HG03175 (cell line): Measurements from ENCODE around the gene THBS2.
"Not testable (repeated sequence)": the region's sequence is repeated elsewhere in the genome, so short reads cannot be mapped to it uniquely, and the experiment has no call there.

Source experiments
- ATAC-seq: cut with Tn5 transposase; IDR thresholded peaks from one replicate; pipeline ENCODE4 v1.9.1; 2021; ENCODE audit warnings: mild to moderate bottlenecking, moderate library complexity; ENCODE audit not compliant: unreplicated experiment

Gene THBS2

DNA sequence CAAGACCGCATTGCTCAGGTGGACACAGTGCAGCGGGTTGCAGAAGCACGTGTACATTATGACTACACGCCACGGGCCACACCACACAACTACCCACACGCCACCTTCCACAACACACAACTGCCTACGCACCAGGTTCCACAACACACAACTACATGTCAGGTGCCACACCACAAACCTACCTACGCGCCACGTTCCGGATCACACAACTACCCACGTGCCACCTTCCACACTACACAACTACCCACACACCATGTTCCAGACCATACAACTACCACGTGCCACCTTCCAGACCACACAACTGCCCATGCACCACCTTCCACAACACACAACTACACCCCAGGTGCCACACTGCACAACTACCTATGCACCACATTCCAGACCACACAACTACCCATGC lies 20.5 kb downstream of the THBS2 start:
- ATAC-seq, result no peak

DNA sequence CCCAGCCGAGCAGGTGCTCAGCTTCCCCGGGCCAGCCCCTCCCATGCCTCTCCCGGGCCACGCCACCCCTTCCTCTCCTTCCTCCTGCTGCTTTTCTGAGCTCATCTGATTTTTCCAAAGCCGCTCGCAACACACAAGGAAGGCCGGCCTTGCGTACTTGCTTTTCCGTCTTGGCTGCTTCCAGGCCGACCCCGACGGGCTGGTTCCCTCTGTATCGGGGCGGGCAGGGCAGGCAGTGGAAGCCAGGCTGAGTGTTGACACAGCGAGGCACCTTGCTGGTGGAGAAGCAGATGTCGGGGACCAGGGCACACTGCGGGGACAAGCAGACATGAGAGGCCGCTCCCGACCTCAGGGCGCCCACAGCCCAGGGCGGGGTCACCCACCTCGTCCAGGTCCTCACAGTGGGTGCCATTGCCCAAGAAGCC lies 21.1 kb downstream of the THBS2 start:
- no peak for ATAC-seq

DNA sequence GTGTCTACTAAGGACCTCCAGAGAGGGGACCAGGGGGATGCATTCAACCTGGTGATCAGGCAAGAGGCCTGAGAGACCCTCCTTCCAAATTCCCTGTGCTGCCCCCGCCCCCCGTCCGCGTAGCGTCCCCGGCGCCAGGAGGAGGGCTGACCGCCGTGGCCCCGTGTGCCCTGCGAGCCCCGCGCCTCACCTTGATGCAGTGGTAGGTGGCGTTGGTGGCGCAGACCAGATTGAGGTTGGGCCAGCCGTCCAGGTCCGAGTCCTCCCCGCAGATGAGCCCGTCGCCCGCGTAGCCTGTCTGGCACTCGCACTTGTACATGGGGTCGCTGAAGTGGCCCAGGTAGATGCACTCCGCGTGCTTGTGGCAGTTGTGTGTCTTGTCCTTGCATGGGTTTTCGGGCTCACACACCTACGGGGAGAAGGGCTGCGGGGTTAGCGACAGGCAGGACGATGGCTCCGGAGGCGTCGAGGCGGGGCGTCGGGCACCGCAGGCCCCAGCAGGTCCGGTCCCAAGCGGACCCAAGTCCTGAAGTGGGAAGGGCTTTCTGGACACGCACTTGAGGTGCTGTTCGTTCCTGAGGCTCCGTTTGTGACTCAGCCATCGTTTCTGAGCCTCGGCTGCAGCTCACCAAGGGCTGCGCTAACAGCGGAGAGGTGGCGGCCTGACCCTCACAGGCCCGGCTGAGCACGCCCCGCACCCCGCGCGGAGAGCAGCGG lies 21.7 kb downstream of the THBS2 start:
- no peak for ATAC-seq

DNA sequence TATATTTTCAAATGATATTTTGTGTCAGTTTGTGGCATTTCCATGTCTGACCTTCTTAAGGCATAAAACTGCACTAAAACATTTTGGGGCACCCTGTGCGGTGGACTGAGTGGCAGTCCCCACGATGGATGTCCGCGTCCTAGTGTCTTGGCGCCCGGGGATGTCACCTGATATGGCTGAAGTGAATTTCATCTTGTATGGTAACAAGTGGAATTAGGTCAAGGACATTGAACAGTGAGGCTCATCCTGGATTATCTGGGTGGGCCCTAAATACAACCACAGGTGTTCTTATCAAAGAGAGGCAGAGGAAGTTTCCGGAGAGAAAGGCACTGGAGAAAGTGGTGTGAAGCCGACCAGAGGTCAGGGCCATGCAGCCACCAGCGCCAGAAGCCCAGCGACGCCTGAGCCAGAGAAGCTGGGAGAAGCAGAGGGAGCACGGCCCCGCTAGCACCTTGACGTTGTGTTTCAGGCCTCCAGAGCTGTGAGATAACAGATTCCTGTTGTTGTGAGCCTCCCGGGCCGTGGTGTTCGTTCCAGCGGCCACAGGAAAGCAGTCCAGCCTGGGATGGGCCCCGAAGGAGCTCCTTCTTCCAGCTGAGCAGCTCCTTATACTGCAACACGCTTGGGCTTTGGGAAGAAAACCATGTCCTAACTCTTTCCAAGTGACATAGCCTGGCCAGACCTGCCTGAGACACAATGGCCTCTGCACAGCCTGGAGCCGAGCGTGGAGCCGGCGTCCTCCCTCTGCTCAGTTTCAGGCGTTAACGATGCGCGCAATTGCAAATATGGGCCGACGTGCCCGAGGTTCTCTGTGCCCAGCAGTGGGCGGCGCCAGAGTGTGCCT lies 22.5 kb downstream of the THBS2 start:
- ATAC-seq, result no peak

DNA sequence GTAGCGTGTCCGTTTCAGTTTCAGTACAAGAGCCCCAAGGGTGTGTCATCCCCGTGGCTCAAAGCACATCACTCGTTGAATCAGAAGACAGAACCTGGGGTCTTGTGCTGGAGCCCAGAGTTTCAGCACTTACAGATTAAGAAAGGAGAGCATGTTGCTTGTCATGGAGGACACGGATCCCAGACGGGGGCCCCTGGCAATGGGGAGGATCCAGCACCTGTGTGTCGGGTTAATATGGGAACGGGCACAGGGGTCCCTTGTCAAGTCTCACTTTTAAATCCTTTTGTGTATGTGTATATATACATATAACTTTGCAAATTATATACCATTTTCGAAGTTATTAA lies 23.4 kb downstream of the THBS2 start:
- no peak for ATAC-seq

DNA sequence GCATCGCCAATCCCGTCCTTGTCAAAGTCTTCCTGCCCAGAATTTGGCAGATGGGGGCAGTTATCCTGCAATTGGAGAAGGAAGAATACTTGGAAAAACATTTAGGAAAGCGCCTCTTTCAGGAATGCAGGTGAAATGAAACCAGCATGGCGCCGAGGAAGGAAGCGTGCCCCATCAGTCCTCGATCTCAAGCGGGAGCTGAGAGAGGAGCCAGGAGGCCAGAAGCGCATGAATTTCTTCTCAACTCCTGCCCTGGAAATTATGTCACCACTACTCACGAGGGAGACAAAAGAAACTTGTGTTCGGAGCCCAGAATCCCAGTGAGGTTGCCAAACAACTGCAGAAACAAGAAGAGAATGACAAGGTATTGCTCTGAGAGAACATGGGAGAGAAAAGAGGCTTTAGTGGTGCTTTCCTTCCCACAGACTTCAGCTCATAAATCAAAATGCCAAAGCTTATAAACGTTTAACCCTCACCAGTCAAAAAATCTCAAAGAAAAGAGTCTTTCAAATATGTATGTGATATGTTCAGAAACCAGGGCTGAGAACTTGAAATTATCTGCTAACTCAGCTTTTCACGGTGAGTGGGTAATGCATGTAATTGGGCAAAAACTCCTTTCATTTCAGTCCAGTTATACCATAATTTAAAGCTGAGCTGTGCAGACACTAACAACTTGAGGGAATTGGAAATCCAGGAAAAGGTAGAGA lies 23.9 kb downstream of the THBS2 start:
- no peak for ATAC-seq

DNA sequence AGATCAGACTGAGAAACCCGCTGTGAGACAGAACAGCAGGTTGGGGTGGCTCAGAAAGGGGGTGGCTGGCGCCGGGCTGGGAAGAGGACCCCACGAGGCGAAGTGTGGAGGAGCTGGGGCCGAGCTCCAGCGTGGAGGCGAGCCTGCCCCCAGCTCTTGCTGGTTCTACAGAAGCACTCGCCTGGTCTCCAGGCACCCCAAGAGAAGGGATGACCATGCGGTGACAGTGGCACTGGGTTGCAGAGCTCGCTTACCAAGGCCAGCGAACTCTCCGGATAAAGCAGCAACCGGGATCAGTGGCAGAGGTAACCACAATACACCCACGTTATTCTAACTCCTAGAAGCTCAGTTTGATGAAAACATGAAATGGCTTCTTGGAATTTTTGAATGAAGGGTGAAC lies 26.5 kb downstream of the THBS2 start:
- no peak for ATAC-seq

DNA sequence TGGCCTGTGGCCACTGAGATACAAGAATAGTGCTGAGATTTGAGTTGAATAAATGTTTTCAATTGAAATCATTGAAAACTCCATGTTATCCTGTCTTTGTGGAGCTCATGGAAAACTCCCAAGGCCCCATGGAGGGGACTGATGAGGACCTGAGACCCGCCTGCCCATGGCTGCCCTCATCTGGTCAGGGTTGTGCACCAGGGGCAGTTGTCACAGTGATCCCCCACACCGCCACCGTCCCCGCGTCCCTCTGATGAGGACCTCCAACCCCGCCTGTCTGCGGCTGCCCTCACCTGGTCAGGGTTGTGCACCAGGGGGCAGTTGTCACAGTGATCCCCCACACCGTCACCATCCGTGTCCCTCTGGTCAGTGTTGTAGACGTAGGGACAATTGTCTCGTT lies 27.8 kb downstream of the THBS2 start:
- ATAC-seq, result no peak

DNA sequence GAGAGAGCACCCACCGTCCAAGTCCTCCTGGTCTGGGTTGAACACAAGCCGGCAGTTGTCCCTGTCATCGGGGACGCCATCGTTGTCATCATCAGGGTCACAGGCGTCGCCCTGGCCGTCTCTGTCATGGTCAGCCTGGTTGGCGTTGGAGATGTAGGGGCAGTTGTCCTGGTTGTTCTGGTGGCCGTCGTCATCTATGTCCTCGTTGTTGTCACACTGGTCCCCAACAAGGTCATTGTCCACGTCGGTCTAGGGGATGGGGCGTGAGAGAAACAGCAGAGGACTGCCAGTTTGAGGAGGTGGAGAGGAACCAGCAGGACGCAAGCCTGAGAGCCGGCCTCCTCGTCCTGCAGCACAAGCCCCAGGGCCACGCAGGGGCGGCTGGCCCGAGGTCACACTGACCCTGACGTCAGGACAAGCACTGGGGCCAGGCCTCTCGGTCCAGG lies 28.5 kb downstream of the THBS2 start:
- ATAC-seq, result no peak

DNA sequence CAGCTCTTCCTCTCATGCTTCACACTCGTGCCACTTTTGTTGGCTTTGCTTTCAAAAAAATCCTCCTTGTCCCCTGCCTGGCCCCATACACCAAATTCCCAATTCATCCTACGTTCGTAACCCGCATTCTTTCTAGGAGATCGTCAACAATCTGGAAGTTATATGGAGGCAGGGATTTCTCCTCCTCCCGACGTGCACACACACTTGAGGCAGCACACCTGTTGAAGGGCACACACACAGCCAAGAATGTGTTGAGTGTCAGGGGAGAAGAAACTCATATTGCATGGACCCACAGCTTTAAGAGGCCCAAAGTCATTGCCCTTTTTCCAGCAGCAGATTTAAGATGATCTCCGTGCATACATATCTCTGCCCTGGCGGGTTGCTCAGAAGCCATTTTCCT lies 28.9 kb downstream of the THBS2 start:
- ATAC-seq, result no peak

DNA sequence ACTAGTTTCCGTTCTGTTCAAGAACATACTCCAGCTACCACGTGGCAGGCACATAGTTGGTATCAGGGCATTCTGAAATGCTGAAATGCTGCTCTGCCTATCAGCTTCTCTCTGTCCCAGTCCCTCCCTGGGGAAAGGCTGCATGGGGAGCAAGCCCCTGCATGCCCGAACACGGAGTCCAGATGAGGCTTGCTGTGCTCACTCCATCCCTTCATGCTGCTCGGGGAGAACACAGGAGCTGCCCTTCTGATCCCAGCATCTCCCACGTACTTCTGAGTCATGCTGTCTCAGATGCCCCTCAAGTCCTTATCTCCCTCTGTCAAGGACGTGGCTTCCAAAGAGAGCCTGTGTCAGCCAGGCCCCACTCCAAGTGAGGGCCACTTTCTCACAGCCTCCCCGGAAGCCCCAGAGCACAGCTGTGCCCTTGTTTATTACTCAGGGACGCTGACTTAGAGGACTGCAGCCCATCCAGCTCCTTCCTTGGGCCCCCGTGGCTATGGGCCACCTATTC lies 29.4 kb downstream of the THBS2 start:
- no peak for ATAC-seq

DNA sequence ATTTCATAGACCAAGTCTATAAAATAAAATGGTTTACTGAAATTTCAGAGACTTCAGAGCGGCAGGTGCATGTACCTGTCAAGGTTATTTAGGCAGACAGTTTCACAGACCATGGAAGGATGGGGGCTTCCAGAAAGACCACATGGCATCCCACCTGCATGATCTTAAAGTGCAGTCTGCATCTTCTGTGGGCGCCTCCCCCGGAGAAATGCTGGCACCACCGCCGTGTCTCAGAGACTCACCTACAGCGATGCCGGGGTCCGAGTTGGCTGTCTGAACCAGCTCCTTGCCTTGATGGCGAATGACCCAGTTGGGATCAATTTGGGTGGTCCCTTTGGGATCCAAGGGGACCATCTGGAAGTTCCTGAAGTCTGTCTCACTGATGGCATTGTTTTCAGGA lies 30.6 kb downstream of the THBS2 start:
- no peak for ATAC-seq

DNA sequence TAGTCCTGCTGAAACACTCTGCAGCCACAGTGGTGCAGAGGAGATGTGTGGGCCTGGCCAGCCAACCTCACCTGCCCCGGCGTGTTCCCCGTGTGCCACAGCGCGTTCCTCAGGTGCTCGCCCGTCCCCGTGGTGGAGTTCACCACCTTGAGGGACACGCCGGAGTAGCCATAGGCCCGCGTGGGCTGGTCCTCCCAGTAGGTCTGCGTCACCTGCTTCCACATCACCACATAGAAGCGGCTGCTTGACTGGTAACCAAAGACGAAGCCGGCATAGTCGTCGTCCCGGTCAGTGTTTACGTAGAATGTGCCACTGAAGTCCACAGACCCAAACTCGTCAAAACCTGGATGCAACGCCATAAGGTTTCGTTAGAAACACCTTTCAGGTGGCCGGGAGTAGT lies 31.5 kb downstream of the THBS2 start:
- ATAC-seq, result no peak

DNA sequence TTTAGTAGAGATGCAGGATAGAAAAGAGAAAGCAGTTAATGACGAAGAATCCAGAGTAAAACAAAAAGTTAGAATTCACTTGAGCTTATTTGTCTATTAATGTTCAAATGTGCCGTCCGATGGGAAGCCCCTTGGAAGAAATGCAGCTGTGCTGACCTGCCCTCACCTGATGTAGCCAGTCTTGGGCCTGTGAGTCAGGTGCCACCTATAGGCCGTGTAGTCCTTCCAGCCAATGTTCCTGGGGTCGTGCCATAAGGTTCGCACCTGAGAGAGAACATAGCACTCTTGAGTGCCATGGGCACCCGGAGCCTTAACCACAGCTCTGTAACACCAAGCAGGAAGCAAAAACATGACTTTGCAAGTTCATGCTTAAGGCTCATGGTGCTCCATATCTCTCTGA lies 32.4 kb downstream of the THBS2 start:
- no peak for ATAC-seq

DNA sequence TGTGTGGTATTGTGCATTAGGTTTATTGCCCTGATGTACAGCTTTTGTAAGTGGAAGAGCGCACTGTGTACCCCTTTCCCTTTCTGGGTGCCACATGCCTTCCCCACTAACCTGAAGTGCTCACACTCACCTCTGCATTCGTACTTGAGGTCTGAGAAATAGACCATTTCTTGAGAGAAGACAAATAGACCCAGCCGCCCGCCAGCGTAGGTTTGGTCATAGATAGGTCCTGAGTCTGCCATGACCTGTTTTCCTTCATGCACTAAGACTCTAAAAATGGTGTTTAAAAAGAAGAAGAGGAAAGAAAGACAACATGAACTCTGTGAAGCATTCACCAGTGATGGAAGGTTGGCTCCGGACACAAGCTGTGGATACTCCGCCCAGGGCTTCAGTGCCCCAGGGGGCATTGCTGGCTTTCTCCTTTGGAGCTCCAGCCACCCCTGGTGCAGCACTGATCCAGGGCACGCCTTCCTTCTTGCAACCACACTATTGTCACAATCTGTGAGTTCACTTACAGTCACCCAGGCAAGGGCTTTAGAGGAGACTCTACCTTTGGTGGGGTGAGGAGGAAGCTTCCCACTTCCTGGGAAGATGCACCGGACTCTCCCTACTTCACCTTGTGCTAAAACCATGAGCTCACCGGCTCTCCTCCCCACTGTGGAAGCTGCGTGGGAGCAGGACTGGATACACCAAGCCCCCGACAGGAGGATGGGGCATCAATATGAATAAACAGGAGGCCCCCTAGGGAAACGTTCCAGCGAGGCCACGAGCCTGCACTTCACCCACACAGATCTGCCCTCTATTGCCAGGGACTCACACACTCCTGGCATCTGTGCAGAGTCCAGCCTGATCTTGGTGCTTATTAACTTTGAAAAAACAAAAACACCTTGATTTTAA lies 33.3 kb downstream of the THBS2 start:
- ATAC-seq, result no peak

DNA sequence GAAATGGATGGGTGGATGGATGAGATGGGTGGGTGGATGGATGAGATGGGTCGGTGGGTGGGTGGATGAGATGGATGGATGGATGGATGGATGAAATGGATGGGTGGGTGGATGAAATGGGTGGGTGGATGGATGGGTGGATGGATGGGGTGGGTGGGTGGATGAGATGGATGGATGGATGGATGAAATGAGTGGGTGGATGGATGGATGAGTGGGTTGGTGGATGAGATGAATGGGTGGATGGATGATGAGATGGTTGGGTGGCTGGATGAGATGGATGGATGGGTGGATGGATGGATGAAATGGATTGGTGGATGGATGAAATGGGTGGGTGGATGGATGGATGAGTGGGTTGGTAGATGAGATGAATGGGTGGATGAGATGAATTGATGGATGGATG lies 35.7 kb downstream of the THBS2 start:
- ATAC-seq, result no peak

DNA sequence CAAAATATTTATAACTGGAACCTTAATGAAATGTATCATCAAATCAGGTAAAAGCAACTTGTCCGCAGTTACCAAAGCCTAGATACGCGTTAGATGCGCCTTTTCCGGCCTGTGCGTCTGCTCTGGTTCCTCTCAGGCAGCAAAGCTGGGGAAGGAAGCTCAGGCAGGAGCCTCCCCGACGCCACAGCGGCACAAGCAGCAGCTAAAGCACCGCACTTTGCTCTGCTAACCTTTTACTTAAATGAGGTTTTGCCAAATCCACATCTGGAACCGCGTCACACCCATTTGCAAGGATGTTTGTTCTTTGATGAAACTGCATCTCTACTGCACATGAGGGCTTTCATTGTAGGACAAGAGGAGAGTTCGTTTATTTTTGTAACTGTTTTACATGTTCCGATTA lies 36.8 kb downstream of the THBS2 start:
- ATAC-seq, result no peak

DNA sequence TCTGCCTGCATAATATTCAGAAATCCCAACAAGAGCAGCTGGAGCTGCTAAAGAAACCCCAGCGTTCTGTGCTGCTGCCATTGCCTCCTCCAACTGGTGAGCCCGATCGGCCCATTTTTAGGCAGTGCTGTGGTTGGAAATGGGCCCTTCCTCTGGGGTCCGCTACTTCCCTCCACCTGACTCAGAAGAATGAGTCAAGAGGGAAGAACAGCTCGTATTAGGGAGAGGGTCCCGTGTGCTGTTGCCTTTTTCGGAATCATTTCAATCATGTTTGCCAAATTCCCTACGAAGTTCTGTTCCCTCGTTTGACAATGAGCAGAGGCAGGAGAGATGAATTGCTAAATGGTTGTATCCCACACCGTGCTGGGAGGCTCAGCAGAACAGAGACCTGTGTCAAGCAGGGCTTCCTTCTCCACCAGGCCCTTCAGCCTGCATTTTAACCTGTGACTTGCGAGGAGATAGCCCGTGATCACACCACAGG lies 38.4 kb downstream of the THBS2 start:
- ATAC-seq, result no peak

DNA sequence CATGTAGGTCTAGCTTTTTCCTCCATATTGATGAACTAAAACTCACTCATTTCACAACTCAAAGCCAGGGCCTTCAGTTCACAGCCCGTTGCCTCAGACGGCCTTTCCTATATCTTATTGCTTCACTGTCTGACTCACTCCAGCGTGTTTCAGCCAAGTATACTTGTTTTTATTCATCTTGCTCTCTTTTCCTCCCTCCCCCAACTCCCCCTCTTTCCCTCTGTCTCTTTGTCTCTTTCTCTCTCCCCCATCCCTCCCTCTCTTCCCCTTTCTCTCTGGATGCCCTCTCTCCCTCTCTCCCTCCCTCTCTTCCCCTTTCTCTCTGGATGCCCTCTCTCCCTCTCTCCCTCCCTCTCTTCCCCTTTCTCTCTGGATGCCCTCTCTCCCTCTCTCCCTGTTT lies 38.9 kb downstream of the THBS2 start:
- ATAC-seq, result not testable (repeated sequence)

DNA sequence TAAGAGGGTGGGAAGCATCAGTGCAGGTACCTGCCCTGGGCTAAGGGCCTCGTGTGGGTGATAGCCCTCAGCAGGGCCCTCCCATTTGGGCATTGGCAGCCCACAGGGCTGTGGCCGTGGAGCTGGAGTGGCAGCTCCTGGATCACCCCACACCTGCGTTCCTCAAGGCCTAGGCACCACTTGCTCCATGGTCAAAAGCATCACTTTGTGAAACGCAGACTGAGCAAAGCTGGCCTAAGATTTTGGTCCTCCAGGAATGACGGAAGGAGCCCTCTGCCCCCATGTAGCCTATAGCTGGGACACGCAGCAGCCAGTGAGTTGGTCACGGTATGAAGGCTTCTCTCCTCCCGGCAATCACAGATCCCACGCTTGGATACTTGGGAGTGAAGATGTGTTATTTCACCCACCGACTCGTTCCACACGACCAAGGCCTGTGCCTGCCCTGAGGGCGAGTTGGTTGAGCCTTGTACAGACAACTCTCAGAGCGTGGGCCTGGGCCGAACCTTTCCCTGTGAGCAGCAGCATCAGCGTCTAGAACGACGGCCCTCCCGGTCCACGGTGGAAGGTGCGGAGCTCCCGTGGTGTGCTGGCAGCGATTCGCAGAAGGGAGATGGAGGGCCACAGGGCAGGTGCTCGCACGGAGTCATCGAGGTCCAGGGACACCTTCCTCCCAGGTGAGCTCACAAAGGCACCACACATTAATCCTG lies 39.7 kb downstream of the THBS2 start:
- ATAC-seq, result no peak
